Measurements from ENCODE around the gene NINJ1. TPM values are rescaled to one million over a fixed set of nuclear protein-coding genes. Genes with fewer than 3 reads are reported as not detected.

The NINJ1 gene
- total RNA-seq, 2 experiments from 2014 or later: 118 to 120 TPM

DNA sequence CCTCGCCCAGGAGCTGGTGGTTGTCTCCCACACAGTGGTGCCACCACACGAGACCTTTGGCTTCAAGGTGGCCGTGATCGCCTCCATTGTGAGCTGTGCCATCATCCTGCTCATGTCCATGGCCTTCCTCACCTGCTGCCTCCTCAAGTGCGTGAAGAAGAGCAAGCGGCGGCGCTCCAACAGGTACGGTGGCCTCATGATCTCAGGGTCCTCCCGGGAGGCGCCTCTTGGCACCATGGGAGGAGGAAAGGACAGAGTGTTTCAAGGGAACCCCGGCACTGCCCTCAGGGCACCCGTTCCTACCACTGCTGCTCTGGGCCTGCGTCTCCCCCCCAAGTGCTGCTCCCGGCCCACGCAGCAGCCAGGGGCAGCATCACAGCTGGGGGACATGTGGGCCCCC, 56.2 kb downstream of the NINJ1 start:
- POLR2A ChIA-PET: interaction anchor here (5.3 kb wide), 1 partner anchor 12 kb away, joined by 30 read pairs; no protein-coding TSS in a partner anchor
- peaks cover 40% of the 10 kb centered on the region for H3K4me1 Mint-ChIP-seq (ENCODE audit: low read depth)
- H3K9me3 Mint-ChIP-seq: no peaks in the 10 kb centered on the region
- TF ChIP-seq, protein P1, sequence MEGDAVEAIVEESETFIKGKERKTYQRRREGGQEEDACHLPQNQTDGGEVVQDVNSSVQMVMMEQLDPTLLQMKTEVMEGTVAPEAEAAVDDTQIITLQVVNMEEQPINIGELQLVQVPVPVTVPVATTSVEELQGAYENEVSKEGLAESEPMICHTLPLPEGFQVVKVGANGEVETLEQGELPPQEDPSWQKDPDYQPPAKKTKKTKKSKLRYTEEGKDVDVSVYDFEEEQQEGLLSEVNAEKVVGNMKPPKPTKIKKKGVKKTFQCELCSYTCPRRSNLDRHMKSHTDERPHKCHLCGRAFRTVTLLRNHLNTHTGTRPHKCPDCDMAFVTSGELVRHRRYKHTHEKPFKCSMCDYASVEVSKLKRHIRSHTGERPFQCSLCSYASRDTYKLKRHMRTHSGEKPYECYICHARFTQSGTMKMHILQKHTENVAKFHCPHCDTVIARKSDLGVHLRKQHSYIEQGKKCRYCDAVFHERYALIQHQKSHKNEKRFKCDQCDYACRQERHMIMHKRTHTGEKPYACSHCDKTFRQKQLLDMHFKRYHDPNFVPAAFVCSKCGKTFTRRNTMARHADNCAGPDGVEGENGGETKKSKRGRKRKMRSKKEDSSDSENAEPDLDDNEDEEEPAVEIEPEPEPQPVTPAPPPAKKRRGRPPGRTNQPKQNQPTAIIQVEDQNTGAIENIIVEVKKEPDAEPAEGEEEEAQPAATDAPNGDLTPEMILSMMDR (IDR thresholded peaks at IDR 0.05): no peak
- H3K4me3 Mint-ChIP-seq: no peak overlapping the region
- CTCF ChIA-PET: interaction anchor here (1.5 kb wide), 1 partner anchor 26 kb away, joined by 3 read pairs; no protein-coding TSS in a partner anchor
- H3K27ac Mint-ChIP-seq: peak overlapping the region; percentile 4
- no peaks in the 10 kb centered on the region for H3K27me3 Mint-ChIP-seq
- DNase-seq: no peak
- intact Hi-C loops (cut with micrococcal nuclease): no loop called here
- H3K36me3 Mint-ChIP-seq (ENCODE audit: low read depth): peaks cover 30% of the 10 kb centered on the region
- no peak for ATAC-seq

DNA sequence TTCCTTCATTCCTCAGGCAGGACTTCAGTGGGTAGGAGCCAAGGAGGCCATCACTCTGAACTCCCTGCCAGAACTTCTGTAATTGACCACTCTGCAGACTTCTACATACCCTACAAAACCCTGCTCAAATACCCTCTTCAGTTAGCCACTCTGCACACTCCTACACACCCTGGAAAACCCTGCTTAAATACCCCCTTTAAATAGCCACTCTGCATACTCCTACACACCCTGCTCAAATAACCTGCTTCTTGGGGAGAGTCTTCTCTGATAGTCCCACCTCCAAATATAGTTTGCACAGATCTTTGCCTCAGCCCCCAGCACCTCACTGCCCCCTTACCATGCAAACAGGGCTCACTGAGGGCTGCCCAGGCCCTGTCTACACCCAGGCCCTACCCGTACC, 56.7 kb downstream of the NINJ1 start:
- H3K27me3 Mint-ChIP-seq: no peaks in the 10 kb centered on the region
- no peaks in the 10 kb centered on the region for H3K9me3 Mint-ChIP-seq
- TF ChIP-seq, protein P1 (IDR thresholded peaks at IDR 0.05): no peak
- peaks cover 28% of the 10 kb centered on the region for H3K36me3 Mint-ChIP-seq (ENCODE audit: low read depth)
- POLR2A ChIA-PET: interaction anchor here (5.3 kb wide), 1 partner anchor 11 kb away, joined by 30 read pairs; no protein-coding TSS in a partner anchor
- intact Hi-C loops (cut with micrococcal nuclease): no loop called here
- CTCF ChIA-PET: interaction anchor here (1.5 kb wide), 1 partner anchor 25 kb away, joined by 3 read pairs; no protein-coding TSS in a partner anchor
- H3K27ac Mint-ChIP-seq: peak overlapping the region; percentile 4
- no peak overlapping the region for H3K4me3 Mint-ChIP-seq
- DNase-seq: no peak
- peak; percentile 23 for ATAC-seq
- peaks cover 41% of the 10 kb centered on the region for H3K4me1 Mint-ChIP-seq (ENCODE audit: low read depth)

DNA sequence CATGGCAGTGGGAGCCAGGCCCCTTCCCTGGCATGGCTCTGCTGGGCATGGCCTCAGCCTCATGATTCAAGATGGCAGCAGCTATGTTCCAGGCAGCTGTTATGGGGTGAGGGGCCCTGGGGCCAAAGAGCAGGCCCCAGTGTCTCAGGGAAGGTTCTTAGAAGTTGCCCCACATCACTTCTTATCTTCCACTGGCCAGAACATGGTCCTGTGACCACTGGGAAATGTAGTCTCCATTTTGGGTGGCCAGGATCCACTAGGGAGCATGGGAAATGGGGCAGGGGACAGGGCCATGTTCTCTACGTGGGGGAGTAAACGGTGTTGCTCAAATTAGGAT, 57.3 kb downstream of the NINJ1 start:
- POLR2A ChIA-PET: interaction anchor here (0.9 to 5.3 kb wide), 3 partner anchors 11 to 32 kb away, joined by 3 to 30 read pairs (median 7); no protein-coding TSS in a partner anchor
- intact Hi-C loops (cut with micrococcal nuclease): no loop called here
- H3K27ac Mint-ChIP-seq: peak overlapping the region; percentile 10
- no peak for DNase-seq
- H3K9me3 Mint-ChIP-seq: no peaks in the 10 kb centered on the region
- no peak for ATAC-seq
- peaks cover 25% of the 10 kb centered on the region for H3K36me3 Mint-ChIP-seq (ENCODE audit: low read depth)
- H3K4me1 Mint-ChIP-seq (ENCODE audit: low read depth): peaks cover 43% of the 10 kb centered on the region
- CTCF ChIA-PET: interaction anchor here (1.5 to 2.0 kb wide), 2 partner anchors 24 to 73 kb away, joined by 3 to 8 read pairs; no protein-coding TSS in a partner anchor
- H3K4me3 Mint-ChIP-seq: no peak overlapping the region
- no peaks in the 10 kb centered on the region for H3K27me3 Mint-ChIP-seq
- TF ChIP-seq, protein P1 (IDR thresholded peaks at IDR 0.05): no peak

DNA sequence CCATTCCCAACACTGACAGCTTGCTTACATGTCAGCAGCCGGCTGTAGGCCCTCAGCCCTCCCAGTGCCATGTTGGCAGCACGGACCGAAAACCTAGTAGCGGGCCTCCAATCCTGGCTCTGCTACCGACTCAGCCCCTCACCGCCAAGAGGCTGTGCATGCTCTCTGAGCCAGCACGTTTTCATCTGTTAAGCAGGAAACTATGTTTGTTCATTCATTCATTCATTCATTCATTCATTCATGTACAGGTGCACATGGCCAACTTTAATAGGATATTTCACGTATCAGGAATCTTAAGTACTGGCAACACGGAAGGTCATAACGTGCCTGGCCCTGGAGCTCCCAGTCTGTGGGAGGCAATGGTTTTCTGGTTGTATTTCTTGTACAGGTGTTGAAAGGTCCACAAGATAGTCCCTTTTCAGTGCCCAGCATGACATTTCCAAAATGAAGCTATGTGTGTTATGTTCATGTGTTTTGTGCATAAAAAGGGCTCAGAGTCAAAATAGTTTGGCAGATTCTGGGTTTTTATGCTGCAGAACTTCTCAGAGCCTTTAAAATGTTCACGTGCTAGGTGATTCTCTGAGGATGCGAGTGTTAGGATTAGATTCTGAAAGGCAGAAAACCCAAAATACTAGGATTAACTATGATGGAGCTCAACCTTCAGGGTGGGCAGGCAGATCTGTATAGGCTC, 57.8 kb downstream of the NINJ1 start:
- Mint-ChIP-seq H3K4me1 (ENCODE audit: low read depth) (peaks cover 45% of the 10 kb centered on the region), H3K27me3 (no peaks in the 10 kb centered on the region), H3K36me3 (ENCODE audit: low read depth) (peaks cover 24% of the 10 kb centered on the region), H3K9me3 (no peaks in the 10 kb centered on the region), H3K4me3 (no peak overlapping the region), H3K27ac (no peak overlapping the region)
- ChIA-PET POLR2A (interaction anchor here (0.9 to 5.3 kb wide), 5 partner anchors 10 to 112 kb away, joined by 3 to 30 read pairs (median 4); no protein-coding TSS in a partner anchor), CTCF (interaction anchor here (0.7 to 2.0 kb wide), 3 partner anchors 11 to 72 kb away, joined by 3 to 8 read pairs (median 3); no protein-coding TSS in a partner anchor)
- DNase-seq: no peak
- TF ChIP-seq, protein P1 (IDR thresholded peaks at IDR 0.05): no peak
- no peak for ATAC-seq
- intact Hi-C loops (cut with micrococcal nuclease): no loop called here

DNA sequence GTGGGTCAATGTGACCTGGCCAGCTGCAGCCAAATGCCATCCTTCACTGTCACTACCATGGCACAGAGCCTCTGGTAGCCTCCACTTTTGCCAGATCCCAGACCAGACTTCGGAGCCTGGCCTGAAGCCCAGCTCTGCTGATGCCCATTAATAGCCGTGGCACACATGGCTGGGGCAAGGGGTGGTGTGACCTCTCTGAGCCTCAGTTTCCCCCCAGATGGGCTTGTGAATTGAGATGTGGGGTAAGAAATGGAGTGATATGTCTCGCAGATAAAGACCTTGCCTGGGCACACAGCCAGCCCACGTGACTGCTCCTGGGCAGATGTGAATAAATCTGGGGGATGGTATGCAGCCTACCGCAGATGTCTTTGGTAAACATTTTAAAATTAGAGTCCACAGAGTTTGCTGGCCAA, 61.7 kb downstream of the NINJ1 start:
- no peaks in the 10 kb centered on the region for H3K27me3 Mint-ChIP-seq
- intact Hi-C loops (cut with micrococcal nuclease): no loop called here
- POLR2A ChIA-PET: interaction anchor here (1.1 kb wide), 1 partner anchor 16 kb away, joined by 3 read pairs; no protein-coding TSS in a partner anchor
- TF ChIP-seq, protein P1 (IDR thresholded peaks at IDR 0.05): no peak
- CTCF ChIA-PET: no interaction called here
- no peak for ATAC-seq
- H3K9me3 Mint-ChIP-seq: no peaks in the 10 kb centered on the region
- no peak for DNase-seq
- peaks cover 31% of the 10 kb centered on the region for H3K36me3 Mint-ChIP-seq (ENCODE audit: low read depth)
- H3K4me1 Mint-ChIP-seq (ENCODE audit: low read depth): peaks cover 67% of the 10 kb centered on the region
- no peak overlapping the region for H3K4me3 Mint-ChIP-seq
- H3K27ac Mint-ChIP-seq: peak overlapping the region; percentile 72

All from activated CD8-positive, alpha-beta T cell treated with anti-CD3 and anti-CD28 coated beads for 36 hours (primary cell).